Omental fat pad (tissue), 4 donors: ENCODE measurements around the gene ZNF319. TPM values are rescaled to one million over a fixed set of nuclear protein-coding genes. Genes with fewer than 3 reads are reported as not detected.

Experiments
- ATAC-seq: fragments of 150-250 bp; one replicate; pipeline ENCODE4 v1.9.1; 2016; ENCODE audit warnings: mild to moderate bottlenecking, moderate library complexity; ENCODE audit not compliant: low FRiP score
- DNase-seq: peaks from one replicate; pipeline ENCODE4 v3.0.0-alpha.2; 2019; ENCODE audit warnings: low spot score
- total RNA-seq, 4 donors: library from RNA; depleted of rRNA; stranded (reverse); fragments of >200 nt; gene quantifications; one replicate each; pipeline ENCODE4 v1.1.0, GENCODE V29; 2016
- TF ChIP-seq, protein P1 (sequence below), 3 donors: fragments of 450-650 bp; IDR thresholded peaks; one replicate each; pipeline ENCODE4 v1.5.1; 2016 to 2017; ENCODE audit warnings: antibody characterized with exemption in 3 of 3, mild to moderate bottlenecking in 3 of 3, moderate library complexity in 2 of 3

The ZNF319 gene
- total RNA-seq, 4 donors from 2014 or later, result 3.2 to 9.1 (median 5.6) TPM

DNA sequence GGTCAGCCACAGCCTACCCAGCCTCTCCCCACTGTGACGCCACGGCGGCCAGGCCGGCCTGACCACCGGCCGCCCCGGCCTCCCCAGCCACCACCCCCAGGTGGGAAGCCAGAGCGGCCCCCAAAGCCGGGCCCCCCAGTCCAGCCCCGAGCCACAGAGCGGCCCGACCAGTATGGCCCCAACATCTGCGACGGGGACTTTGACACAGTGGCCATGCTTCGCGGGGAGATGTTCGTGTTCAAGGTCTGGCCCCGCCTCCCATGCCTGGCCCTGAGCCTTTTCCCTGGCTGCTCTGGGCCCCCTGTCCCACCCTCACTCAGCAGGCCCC is 41.1 kb upstream of the ZNF319 start:
- no peak for ATAC-seq
- no peak for DNase-seq
- TF ChIP-seq, protein P1, sequence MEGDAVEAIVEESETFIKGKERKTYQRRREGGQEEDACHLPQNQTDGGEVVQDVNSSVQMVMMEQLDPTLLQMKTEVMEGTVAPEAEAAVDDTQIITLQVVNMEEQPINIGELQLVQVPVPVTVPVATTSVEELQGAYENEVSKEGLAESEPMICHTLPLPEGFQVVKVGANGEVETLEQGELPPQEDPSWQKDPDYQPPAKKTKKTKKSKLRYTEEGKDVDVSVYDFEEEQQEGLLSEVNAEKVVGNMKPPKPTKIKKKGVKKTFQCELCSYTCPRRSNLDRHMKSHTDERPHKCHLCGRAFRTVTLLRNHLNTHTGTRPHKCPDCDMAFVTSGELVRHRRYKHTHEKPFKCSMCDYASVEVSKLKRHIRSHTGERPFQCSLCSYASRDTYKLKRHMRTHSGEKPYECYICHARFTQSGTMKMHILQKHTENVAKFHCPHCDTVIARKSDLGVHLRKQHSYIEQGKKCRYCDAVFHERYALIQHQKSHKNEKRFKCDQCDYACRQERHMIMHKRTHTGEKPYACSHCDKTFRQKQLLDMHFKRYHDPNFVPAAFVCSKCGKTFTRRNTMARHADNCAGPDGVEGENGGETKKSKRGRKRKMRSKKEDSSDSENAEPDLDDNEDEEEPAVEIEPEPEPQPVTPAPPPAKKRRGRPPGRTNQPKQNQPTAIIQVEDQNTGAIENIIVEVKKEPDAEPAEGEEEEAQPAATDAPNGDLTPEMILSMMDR (IDR thresholded peaks at IDR 0.05), result no peak

DNA sequence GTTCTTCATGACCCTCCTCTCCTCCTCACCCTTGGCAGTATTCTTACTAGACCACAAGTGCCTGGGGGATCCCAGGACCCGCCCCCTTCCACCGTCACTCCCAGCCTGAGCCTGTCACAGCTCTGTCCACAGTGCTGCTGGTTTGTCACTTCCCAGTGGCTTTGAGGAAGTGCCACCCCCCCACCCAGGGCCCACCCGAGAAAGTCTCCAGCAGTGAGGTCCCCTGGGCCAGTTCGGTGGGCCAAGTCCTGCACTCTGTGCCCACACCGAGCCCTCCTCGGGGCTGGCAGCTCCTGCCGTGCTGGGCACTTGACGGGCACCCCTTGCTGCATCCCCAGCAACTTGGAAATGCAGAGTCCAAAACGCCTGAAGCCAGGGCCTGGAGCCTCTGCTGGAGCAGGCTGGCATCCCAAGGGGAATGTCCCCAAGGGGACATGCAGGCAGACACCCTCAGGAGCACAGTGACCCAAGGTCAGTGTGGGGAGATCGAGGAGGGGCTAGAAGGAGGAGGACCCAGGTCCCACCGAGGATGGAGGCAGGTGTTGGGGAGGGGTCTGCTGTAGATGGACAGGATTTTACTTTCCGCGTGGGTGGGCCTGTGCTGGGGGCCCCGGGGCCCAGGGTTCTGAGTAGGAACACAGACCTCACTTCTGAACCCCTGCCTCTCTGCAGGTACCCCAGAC is 40.6 kb upstream of the ZNF319 start:
- TF ChIP-seq, protein P1 (IDR thresholded peaks at IDR 0.05), result no peak
- DNase-seq (no peak), ATAC-seq (no peak)

DNA sequence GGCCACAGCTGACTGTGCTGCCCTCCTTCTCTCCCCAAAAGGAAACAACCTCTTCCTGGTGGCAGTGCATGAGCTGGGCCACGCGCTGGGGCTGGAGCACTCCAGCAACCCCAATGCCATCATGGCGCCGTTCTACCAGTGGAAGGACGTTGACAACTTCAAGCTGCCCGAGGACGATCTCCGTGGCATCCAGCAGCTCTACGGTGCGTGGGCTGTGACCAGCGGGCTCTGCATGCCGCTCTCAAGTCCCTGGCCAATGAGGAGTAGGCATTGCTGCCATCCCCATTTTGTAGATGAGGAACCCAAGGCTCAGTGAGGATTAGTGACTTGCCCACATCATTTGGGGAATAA is 40.0 kb upstream of the ZNF319 start:
- TF ChIP-seq, protein P1 (IDR thresholded peaks at IDR 0.05), result no peak
- ATAC-seq (no peak), DNase-seq (no peak)

DNA sequence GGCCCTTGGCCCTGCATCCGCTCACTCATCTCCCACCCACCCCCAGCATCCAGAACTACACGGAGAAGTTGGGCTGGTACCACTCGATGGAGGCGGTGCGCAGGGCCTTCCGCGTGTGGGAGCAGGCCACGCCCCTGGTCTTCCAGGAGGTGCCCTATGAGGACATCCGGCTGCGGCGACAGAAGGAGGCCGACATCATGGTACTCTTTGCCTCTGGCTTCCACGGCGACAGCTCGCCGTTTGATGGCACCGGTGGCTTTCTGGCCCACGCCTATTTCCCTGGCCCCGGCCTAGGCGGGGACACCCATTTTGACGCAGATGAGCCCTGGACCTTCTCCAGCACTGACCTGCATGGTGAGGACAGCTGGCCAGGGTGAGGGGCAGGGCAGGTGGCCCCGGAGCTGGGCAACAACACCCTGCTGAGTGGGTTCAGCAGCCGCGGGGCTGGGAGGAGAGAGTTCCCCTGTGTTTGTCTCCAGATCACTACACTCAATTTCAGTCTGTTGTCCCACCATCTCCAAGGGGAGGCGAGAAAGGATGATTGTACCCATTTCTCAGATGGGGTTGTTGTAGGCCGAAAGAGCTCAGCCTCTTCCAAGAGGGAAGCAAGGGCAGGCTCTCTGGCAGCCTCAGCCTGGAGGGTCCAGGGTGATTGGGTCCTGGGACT is 39.5 kb upstream of the ZNF319 start:
- ATAC-seq (no peak), DNase-seq (no peak)
- TF ChIP-seq, protein P1 (IDR thresholded peaks at IDR 0.05), result no peak

DNA sequence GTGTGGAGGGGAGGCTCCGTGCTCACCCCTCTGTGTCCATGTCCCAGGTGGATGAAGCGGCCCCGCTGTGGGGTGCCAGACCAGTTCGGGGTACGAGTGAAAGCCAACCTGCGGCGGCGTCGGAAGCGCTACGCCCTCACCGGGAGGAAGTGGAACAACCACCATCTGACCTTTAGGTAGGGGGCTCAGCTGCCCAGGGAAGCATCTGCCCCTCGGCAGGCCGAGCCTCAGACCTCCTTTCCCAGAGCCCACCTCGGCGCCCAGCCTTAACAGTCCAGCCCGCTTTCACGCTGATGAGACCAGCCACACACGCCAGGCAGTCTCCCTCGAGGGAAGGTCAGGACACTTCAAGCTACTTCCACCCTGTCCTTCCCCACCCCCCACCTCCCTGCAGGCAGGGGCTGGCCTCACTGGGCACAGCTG is 37.8 kb upstream of the ZNF319 start:
- TF ChIP-seq, protein P1 (IDR thresholded peaks at IDR 0.05), result no peak
- DNase-seq (no peak), ATAC-seq (no peak)

DNA sequence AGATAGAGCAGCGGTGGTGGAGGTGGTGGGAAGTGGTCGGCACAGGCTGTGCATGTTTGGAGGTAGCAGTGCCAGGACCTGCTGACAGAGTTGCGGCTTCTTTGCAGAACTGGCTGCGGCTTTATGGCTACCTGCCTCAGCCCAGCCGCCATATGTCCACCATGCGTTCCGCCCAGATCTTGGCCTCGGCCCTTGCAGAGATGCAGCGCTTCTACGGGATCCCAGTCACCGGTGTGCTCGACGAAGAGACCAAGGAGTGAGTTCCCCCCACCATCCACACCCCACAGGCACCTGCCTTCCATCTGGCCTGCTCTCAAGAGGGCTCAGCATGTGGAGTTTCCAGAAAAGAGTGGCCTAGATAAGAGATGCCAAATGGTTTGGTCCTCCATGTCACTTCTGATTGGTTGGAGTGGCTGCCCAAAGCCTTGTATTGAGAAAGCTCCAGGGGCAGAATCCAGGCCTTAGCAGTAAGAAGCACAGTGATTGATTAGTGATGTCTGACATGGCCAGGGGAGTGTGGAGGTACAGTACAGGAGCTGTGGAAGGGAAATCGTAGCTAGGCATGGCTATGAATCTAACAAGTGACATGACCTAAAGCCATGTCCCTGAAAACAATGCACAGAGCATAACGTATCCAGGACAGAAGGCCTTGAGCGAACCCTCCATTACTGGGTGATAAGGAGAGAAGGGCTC is 37.0 kb upstream of the ZNF319 start:
- DNase-seq, result no peak
- no peak for ATAC-seq
- TF ChIP-seq, protein P1 (IDR thresholded peaks at IDR 0.05), result no peak
